DOHH2 (cell line): ENCODE data around the gene TPPP2.

Experiments used
- CTCF ChIP-seq: fragments of 200-600 bp; sonication (generic); IDR thresholded peaks from one replicate; pipeline ENCODE4 v1.5.1; 2014; ENCODE audit warnings: antibody characterized with exemption, mild to moderate bottlenecking, low read depth, low read length; ENCODE audit not compliant: poor library complexity, severe bottlenecking
- EZH2phosphoT487 ChIP-seq: fragments of 200-600 bp; sonication (generic); IDR thresholded peaks from 2 replicates; pipeline ENCODE4 v1.6.1; 2017; ENCODE audit warnings: borderline replicate concordance, mild to moderate bottlenecking, antibody characterized with exemption, low read length, moderate library complexity, mixed read lengths

DNA sequence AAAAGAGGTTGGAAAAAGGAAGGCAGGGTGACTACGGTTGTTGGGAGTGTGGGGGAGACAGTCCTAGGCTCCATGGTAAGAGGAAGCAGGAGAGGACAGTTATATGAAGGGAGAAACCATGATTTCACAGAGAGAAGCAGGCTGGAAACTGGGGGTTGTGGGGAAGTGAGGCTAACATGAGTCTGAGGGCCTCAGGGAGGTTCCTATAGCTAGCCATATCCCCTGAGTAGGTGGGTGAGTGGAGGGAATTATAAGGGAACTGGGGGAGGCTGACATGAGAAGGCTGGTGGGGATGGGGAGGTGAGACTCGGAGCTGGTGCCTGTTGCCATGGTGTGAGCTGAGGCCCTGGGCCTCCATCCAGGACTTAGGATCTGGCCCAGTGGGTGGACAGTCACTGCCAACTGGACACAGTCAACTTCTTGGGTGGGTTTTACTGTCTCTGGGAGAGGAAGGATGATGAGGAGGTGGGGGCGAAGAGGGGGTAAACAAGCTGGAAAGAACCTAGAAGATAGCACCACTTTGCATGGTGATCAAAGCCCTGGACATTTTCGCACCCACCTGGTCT is 3.2 kb downstream of the TPPP2 start:
- TF ChIP-seq CTCF (no peak), EZH2phosphoT487 (no peak)
